ENCODE data around the gene TNIP2.

The TNIP2 gene

DNA sequence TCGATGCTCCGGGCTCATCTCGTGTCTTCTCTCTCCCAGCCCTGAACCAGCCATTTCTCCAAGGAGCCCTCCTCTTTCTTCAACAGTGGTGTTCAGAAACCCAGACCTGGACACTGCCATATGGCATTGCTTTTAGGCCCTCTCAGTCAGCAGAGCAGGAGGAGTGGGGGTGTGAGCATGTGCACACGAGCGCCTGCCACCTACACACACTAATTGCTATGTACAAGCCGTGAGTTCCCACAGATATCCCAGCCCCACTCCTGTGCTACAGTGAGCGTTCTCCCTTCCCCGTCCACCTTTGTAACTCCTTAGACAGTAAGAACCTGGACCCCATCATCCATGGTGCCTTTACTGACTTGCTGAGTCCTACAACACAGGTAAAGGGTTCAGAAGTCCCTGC is 53.8 kb downstream of the TNIP2 start:
- peaks cover 9% of the 10 kb centered on the region for H3K4me1 ChIP-seq

GRCh38 chr4:2700031-2700430 is 56.1 kb downstream of the TNIP2 start:
- H4K20me1 ChIP-seq = peaks cover 20% of the 10 kb centered on the region; the same call in 1 of the 2 replicates
- H3K4me3 ChIP-seq = no peak overlapping the region
- no peaks in the 10 kb centered on the region for H3K9me3 ChIP-seq
- no peak overlapping the region for H3K9ac ChIP-seq
- TF ChIP-seq Cebpa-rat (IDR thresholded peaks at IDR 0.05) = no peak
- H3K27ac ChIP-seq = peak overlapping the region; percentile 19; the same call in 1 of the 2 replicates
- peaks cover 88% of the 10 kb centered on the region for H3K36me3 ChIP-seq
- H3K4me2 ChIP-seq = no peak overlapping the region
- H3K4me1 ChIP-seq = peaks cover 33% of the 10 kb centered on the region
- no peaks in the 10 kb centered on the region for H3K27me3 ChIP-seq

More for the DNA sequence above, 53.8 kb downstream of the TNIP2 start:
- H3K9ac ChIP-seq = no peak overlapping the region
- H3K27me3 ChIP-seq = no peaks in the 10 kb centered on the region
- H3K27ac ChIP-seq = no peak overlapping the region
- H3K36me3 ChIP-seq = peaks cover 96% of the 10 kb centered on the region
- H3K4me3 ChIP-seq = no peak overlapping the region
- TF ChIP-seq Cebpa-rat (IDR thresholded peaks at IDR 0.05) = no peak
- peaks cover 16% of the 10 kb centered on the region; the same call in 1 of the 2 replicates for H4K20me1 ChIP-seq
- no peak overlapping the region for H3K4me2 ChIP-seq
- H3K9me3 ChIP-seq = no peaks in the 10 kb centered on the region

GRCh38 chr4:2699534-2699933 is 56.6 kb downstream of the TNIP2 start:
- peaks cover 38% of the 10 kb centered on the region for H3K4me1 ChIP-seq
- H3K9ac ChIP-seq = no peak overlapping the region
- H3K27me3 ChIP-seq = no peaks in the 10 kb centered on the region
- H3K4me3 ChIP-seq = no peak overlapping the region
- H3K4me2 ChIP-seq = no peak overlapping the region
- peaks cover 88% of the 10 kb centered on the region for H3K36me3 ChIP-seq
- peaks cover 20% of the 10 kb centered on the region; the same call in 1 of the 2 replicates for H4K20me1 ChIP-seq
- no peaks in the 10 kb centered on the region for H3K9me3 ChIP-seq
- TF ChIP-seq Cebpa-rat (IDR thresholded peaks at IDR 0.05) = no peak
- H3K27ac ChIP-seq = peak overlapping the region; percentile 19; the same call in 1 of the 2 replicates

- Histone ChIP-seq H3K4me3 (no peak overlapping the region), H3K27ac (no peak overlapping the region), H3K4me2 (no peak overlapping the region), H3K9me3 (no peaks in the 10 kb centered on the region), H4K20me1 (peaks cover 20% of the 10 kb centered on the region; the same call in 1 of the 2 replicates), H3K27me3 (no peaks in the 10 kb centered on the region), H3K9ac (no peak overlapping the region), H3K4me1 (peaks cover 43% of the 10 kb centered on the region), H3K36me3 (peaks cover 88% of the 10 kb centered on the region)
- TF ChIP-seq Cebpa-rat (IDR thresholded peaks at IDR 0.05) = no peak
Measured at GRCh38 chr4:2698951-2699505, 57.1 kb downstream of the TNIP2 start.

GRCh38 chr4:2698504-2698903 is 57.6 kb downstream of the TNIP2 start:
- peaks cover 88% of the 10 kb centered on the region for H3K36me3 ChIP-seq
- no peak overlapping the region for H3K4me2 ChIP-seq
- H3K27me3 ChIP-seq = no peaks in the 10 kb centered on the region
- no peak overlapping the region for H3K27ac ChIP-seq
- H3K4me3 ChIP-seq = no peak overlapping the region
- H3K9ac ChIP-seq = no peak overlapping the region
- H4K20me1 ChIP-seq = peaks cover 20% of the 10 kb centered on the region; the same call in 1 of the 2 replicates
- H3K4me1 ChIP-seq = peaks cover 48% of the 10 kb centered on the region
- no peaks in the 10 kb centered on the region for H3K9me3 ChIP-seq
- no peak for TF ChIP-seq Cebpa-rat (IDR thresholded peaks at IDR 0.05)

DNA sequence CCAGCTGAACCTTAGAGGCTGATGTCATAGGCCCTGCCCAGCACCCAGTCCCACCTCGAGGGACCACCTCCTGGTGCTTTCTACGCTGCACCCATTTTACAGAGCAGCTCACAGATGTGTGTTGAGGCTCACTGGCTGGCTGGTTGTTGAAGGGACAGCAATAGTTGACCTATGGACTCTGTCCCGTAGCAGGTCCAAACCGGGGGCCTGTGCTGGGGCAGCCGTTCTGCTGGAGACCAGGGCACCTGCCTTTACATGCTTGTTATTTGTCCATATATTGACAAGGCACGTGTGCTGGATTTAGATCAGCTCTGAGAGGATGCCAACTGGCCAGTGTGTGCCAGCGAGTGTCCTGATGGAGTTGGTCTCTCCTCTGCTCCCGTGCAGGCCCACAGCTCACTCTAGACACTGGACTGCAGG is 58.1 kb downstream of the TNIP2 start:
- peak overlapping the region; percentile 13; the same call in 1 of the 2 replicates for H3K9ac ChIP-seq

DNA sequence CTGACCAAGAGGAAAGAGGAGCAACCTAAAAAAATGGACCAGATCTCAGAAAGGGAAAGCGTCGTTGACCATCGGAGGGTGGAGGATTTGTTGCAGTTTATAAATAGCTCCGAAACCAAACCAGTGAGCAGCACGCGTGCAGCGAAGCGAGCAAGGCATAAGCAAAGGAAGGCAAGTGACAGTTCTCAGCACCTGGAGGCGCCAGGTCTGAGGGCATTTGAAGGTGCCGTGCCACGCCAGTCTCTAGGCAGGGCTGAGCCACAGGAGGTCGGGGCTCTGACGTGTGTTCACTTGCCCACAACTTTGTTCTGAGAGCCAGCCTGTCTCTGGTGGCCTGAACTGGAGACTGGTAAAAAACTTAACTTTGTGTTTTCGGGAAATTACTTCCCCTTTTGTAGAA is 59.7 kb downstream of the TNIP2 start:
- Histone ChIP-seq H3K27ac (peak overlapping the region; percentile 64), H3K36me3 (peaks cover 87% of the 10 kb centered on the region), H3K9ac (peak overlapping the region; percentile 13), H3K9me3 (no peaks in the 10 kb centered on the region), H3K4me2 (peak overlapping the region; percentile 78), H3K4me1 (peaks cover 69% of the 10 kb centered on the region), H3K4me3 (peak overlapping the region; percentile 34), H4K20me1 (peaks cover 15% of the 10 kb centered on the region; the same call in 1 of the 2 replicates), H3K27me3 (no peaks in the 10 kb centered on the region)
- no peak for TF ChIP-seq Cebpa-rat (IDR thresholded peaks at IDR 0.05)

More for the DNA sequence above, 58.1 kb downstream of the TNIP2 start:
- H3K27me3 ChIP-seq = no peaks in the 10 kb centered on the region
- peaks cover 20% of the 10 kb centered on the region; the same call in 1 of the 2 replicates for H4K20me1 ChIP-seq
- H3K27ac ChIP-seq = peak overlapping the region; percentile 64
- peaks cover 88% of the 10 kb centered on the region for H3K36me3 ChIP-seq
- H3K4me2 ChIP-seq = peak overlapping the region; percentile 78
- peaks cover 53% of the 10 kb centered on the region for H3K4me1 ChIP-seq
- no peak overlapping the region for H3K4me3 ChIP-seq
- no peaks in the 10 kb centered on the region for H3K9me3 ChIP-seq
- no peak for TF ChIP-seq Cebpa-rat (IDR thresholded peaks at IDR 0.05)

GRCh38 chr4:2695346-2696060 is 60.6 kb downstream of the TNIP2 start:
- no peak for TF ChIP-seq Cebpa-rat (IDR thresholded peaks at IDR 0.05)
- Histone ChIP-seq H3K4me2 (peak overlapping the region; percentile 78), H3K9me3 (no peaks in the 10 kb centered on the region), H4K20me1 (peaks cover 13% of the 10 kb centered on the region; the same call in 1 of the 2 replicates), H3K4me1 (peaks cover 78% of the 10 kb centered on the region), H3K9ac (peak overlapping the region; percentile 38; the same call in 1 of the 2 replicates), H3K36me3 (peaks cover 87% of the 10 kb centered on the region), H3K4me3 (no peak overlapping the region; the same call in 1 of the 2 replicates), H3K27ac (peak overlapping the region; percentile 64), H3K27me3 (no peaks in the 10 kb centered on the region)

GRCh38 chr4:2694691-2695090 is 61.4 kb downstream of the TNIP2 start:
- H3K4me3 ChIP-seq = no peak overlapping the region
- no peak for TF ChIP-seq Cebpa-rat (IDR thresholded peaks at IDR 0.05)
- peak overlapping the region; percentile 64 for H3K27ac ChIP-seq
- peak overlapping the region; percentile 78 for H3K4me2 ChIP-seq
- H3K36me3 ChIP-seq = peaks cover 80% of the 10 kb centered on the region
- H3K4me1 ChIP-seq = peaks cover 86% of the 10 kb centered on the region
- no peaks in the 10 kb centered on the region for H3K27me3 ChIP-seq
- H3K9me3 ChIP-seq = no peaks in the 10 kb centered on the region
- peaks cover 13% of the 10 kb centered on the region; the same call in 1 of the 2 replicates for H4K20me1 ChIP-seq
- no peak overlapping the region for H3K9ac ChIP-seq

DNA sequence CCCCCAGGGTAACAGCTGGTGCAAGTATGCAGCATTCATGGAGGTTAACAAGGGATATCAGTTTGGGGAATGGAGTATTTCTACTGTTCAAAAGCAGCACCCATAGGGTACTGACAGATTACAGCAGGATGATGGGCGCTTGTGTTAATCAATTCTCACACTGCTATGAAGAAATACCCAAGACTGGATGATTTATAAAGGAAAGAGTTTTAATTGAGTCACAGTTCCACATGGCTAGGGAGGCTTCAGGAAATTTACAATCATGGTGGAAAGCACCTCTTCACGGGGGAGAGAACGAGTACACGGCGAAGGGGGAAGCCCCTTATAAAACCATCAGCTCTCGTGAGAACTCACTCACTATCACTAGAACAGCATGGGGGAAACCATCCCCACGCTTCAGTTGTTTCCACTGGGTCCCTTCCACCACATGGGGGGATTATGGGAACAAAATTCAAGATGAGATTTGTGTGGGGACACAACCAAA is 64.1 kb downstream of the TNIP2 start:
- no peak for TF ChIP-seq Cebpa-rat (IDR thresholded peaks at IDR 0.05)
- peak overlapping the region; percentile 64 for H3K4me2 ChIP-seq
- peaks cover 95% of the 10 kb centered on the region for H3K4me1 ChIP-seq
- H3K36me3 ChIP-seq = peaks cover 74% of the 10 kb centered on the region
- peaks cover 31% of the 10 kb centered on the region; the same call in 1 of the 2 replicates for H4K20me1 ChIP-seq
- no peaks in the 10 kb centered on the region for H3K9me3 ChIP-seq
- H3K4me3 ChIP-seq = no peak overlapping the region
- H3K27me3 ChIP-seq = no peaks in the 10 kb centered on the region
- peak overlapping the region; percentile 63; the same call in 1 of the 2 replicates for H3K27ac ChIP-seq
- no peak overlapping the region for H3K9ac ChIP-seq

All from BLaER1 (cell line).